Measurements from ENCODE around the gene ANKRD65.
"Not testable (repeated sequence)": the region's sequence is repeated elsewhere in the genome, so short reads cannot be mapped to it uniquely, and the experiment has no call there.

Gene ANKRD65

GRCh38 chr1:1421147-1421906 lies at the start of gene ANKRD65:
ANKRD65 (minus strand) TSS chr1:1421276; CDS start chr1:1421005, 271 bp downstream.
- no peak for DNase-seq (ENCODE audit: low read depth in 2 of 2)

- DNase-seq (ENCODE audit: low read depth in 2 of 2), result not testable (repeated sequence)
These were observed 47.3 kb upstream of the ANKRD65 start for GRCh38 chr1:1468196-1468985.

GRCh38 chr1:1463312-1463711 lies 42.2 kb upstream of the ANKRD65 start:
- no peak for DNase-seq (ENCODE audit: low read depth in 2 of 2)

GRCh38 chr1:1462318-1462966 lies 41.4 kb upstream of the ANKRD65 start:
- no peak for DNase-seq (ENCODE audit: low read depth in 2 of 2)

GRCh38 chr1:1461721-1462317 lies 40.7 kb upstream of the ANKRD65 start:
- DNase-seq (ENCODE audit: low read depth in 2 of 2), result no peak

GRCh38 chr1:1460540-1461130 lies 39.6 kb upstream of the ANKRD65 start:
- no peak for DNase-seq (ENCODE audit: low read depth in 2 of 2)

- DNase-seq (ENCODE audit: low read depth in 2 of 2), result not testable (repeated sequence)
These were observed 38.6 kb upstream of the ANKRD65 start for GRCh38 chr1:1459711-1460110.

GRCh38 chr1:1459156-1459555 lies 38.1 kb upstream of the ANKRD65 start:
- not testable (repeated sequence) for DNase-seq (ENCODE audit: low read depth in 2 of 2)

- DNase-seq (ENCODE audit: low read depth in 2 of 2), result not testable (repeated sequence)
These were observed 35.7 kb upstream of the ANKRD65 start for GRCh38 chr1:1456683-1457255.

GRCh38 chr1:1455934-1456333 lies 34.9 kb upstream of the ANKRD65 start:
- DNase-seq (ENCODE audit: low read depth in 2 of 2), result not testable (repeated sequence)

- no peak for DNase-seq (ENCODE audit: low read depth in 2 of 2)
These were observed 34.3 kb upstream of the ANKRD65 start for GRCh38 chr1:1455366-1455884.

GRCh38 chr1:1454286-1455056 lies 33.4 kb upstream of the ANKRD65 start:
- DNase-seq (ENCODE audit: low read depth in 2 of 2), result not testable (repeated sequence)

GRCh38 chr1:1452882-1453281 lies 31.8 kb upstream of the ANKRD65 start:
- no peak for DNase-seq (ENCODE audit: low read depth in 2 of 2)

- DNase-seq (ENCODE audit: low read depth in 2 of 2), result not testable (repeated sequence)
These were observed 31.3 kb upstream of the ANKRD65 start for GRCh38 chr1:1452365-1452739.

GRCh38 chr1:1451696-1452364 lies 30.8 kb upstream of the ANKRD65 start:
- DNase-seq (ENCODE audit: low read depth in 2 of 2), result no peak

GRCh38 chr1:1450616-1451015 lies 29.5 kb upstream of the ANKRD65 start:
- DNase-seq (ENCODE audit: low read depth in 2 of 2), result not testable (repeated sequence)

- no peak for DNase-seq (ENCODE audit: low read depth in 2 of 2)
These were observed 28.1 kb upstream of the ANKRD65 start, which contains the start of gene ATAD3C for GRCh38 chr1:1449099-1449739. ATAD3C (plus strand) TSS chr1:1449689; CDS start chr1:1450684, 995 bp downstream.

- not testable (repeated sequence) for DNase-seq (ENCODE audit: low read depth in 2 of 2)
These were observed 25.6 kb upstream of the ANKRD65 start for GRCh38 chr1:1446631-1447030.

Measured in stimulated activated CD4-positive, alpha-beta T cell treated with anti-CD3 and anti-CD28 coated beads, Interleukin-4, amount 100 ng/mL, for 48 hours (primary cell).